Suprapubic skin (tissue), 4 donors: Measurements from ENCODE around the gene XCL1.

Experiments used
- CTCF ChIP-seq, 2 donors: fragments of 200-600 bp in 1 of 2; fragments of 450-650 bp in 1 of 2; sonication (generic) in 1 of 2; IDR thresholded peaks; one replicate each; pipeline ENCODE4 v1.5.1; 2016 to 2019; ENCODE audit warnings: antibody characterized with exemption in 2 of 2, mild to moderate bottlenecking in 1 of 2, moderate library complexity in 1 of 2
- EP300 ChIP-seq: sonication (generic); formaldehyde crosslinking; IDR thresholded peaks from one replicate; pipeline ENCODE4 v1.6.1; 2017; ENCODE audit warnings: antibody characterized with exemption
- POLR2A ChIP-seq, 2 donors: fragments of 450-650 bp; IDR thresholded peaks; one replicate each; pipeline ENCODE4 v1.6.1; 2017; ENCODE audit warnings: antibody characterized with exemption in 2 of 2, mild to moderate bottlenecking in 2 of 2, moderate library complexity in 2 of 2
- POLR2AphosphoS5 ChIP-seq, 3 donors: sonication (generic); formaldehyde crosslinking; IDR thresholded peaks; one replicate each; pipeline ENCODE4 v1.6.1; 2017; ENCODE audit warnings: antibody characterized with exemption in 3 of 3

- TF ChIP-seq EP300 (no peak), CTCF (IDR thresholded peaks at IDR 0.05) (no peak), POLR2AphosphoS5 (IDR thresholded peaks at IDR 0.05) (no peak), POLR2A (IDR thresholded peaks at IDR 0.05) (no peak)
These were observed 53.1 kb downstream of the XCL1 start for GRCh38 chr1:168629466-168629865.
